ENCODE results near the gene TYROBP.
"Not testable (repeated sequence)": the region's sequence is repeated elsewhere in the genome, so short reads cannot be mapped to it uniquely, and the experiment has no call there.

Gene TYROBP

DNA sequence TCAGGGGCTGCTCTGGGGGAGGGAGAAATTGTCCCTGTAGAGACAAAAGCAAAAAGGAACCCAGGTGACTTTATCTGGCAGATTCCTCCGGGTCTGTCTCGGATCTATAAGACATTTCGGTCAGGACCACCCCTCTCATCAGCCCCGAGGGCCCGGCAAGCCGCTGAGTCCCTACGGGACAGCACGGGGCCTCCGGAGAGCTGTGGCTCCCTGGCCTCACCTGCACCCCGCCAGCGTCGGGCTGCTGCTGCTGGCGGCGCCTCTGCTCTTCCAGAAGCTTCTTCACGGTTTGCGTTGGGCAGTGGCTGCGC lies 9.6 kb downstream of the TYROBP start:
- ChIA-PET CTCF (no interaction called here), POLR2A (no interaction called here)
- DNase-seq (ENCODE audit: extremely low spot score) = no peak
- TF ChIP-seq HDGF (IDR thresholded peaks at IDR 0.05; ENCODE audit: borderline replicate concordance) = no peak
- TF ChIP-seq ELF4 (IDR thresholded peaks at IDR 0.05) = no peak
- no peak for TF ChIP-seq LEF1 (IDR thresholded peaks at IDR 0.05; ENCODE audit: borderline replicate concordance)
- TF ChIP-seq BHLHE40 (IDR thresholded peaks at IDR 0.05; ENCODE audit: borderline replicate concordance) = no peak
- TF ChIP-seq L3MBTL2 (conservative IDR thresholded peaks at IDR 0.05) = no peak
- TF ChIP-seq, protein P1, sequence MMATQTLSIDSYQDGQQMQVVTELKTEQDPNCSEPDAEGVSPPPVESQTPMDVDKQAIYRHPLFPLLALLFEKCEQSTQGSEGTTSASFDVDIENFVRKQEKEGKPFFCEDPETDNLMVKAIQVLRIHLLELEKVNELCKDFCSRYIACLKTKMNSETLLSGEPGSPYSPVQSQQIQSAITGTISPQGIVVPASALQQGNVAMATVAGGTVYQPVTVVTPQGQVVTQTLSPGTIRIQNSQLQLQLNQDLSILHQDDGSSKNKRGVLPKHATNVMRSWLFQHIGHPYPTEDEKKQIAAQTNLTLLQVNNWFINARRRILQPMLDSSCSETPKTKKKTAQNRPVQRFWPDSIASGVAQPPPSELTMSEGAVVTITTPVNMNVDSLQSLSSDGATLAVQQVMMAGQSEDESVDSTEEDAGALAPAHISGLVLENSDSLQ (IDR thresholded peaks at IDR 0.05) = no peak
- no peak for TF ChIP-seq FOXM1 (IDR thresholded peaks at IDR 0.05; ENCODE audit: borderline replicate concordance)
- no peak for TF ChIP-seq ZNF384 (IDR thresholded peaks at IDR 0.05)
- TF ChIP-seq ARNT (IDR thresholded peaks at IDR 0.05) = no peak
- TF ChIP-seq SP1 (IDR thresholded peaks at IDR 0.05) = no peak
- TF ChIP-seq SUZ12 (IDR thresholded peaks at IDR 0.05) = no peak
- TF ChIP-seq FOXA1 (IDR thresholded peaks at IDR 0.05) = no peak
- no peak for TF ChIP-seq TARDBP (IDR thresholded peaks at IDR 0.05)
- TF ChIP-seq FOXK2 (IDR thresholded peaks at IDR 0.05) = no peak
- no peak for TF ChIP-seq NFRKB (IDR thresholded peaks at IDR 0.05)
- no peak for TF ChIP-seq CTBP1 (IDR thresholded peaks at IDR 0.05; ENCODE audit: borderline replicate concordance)

DNA sequence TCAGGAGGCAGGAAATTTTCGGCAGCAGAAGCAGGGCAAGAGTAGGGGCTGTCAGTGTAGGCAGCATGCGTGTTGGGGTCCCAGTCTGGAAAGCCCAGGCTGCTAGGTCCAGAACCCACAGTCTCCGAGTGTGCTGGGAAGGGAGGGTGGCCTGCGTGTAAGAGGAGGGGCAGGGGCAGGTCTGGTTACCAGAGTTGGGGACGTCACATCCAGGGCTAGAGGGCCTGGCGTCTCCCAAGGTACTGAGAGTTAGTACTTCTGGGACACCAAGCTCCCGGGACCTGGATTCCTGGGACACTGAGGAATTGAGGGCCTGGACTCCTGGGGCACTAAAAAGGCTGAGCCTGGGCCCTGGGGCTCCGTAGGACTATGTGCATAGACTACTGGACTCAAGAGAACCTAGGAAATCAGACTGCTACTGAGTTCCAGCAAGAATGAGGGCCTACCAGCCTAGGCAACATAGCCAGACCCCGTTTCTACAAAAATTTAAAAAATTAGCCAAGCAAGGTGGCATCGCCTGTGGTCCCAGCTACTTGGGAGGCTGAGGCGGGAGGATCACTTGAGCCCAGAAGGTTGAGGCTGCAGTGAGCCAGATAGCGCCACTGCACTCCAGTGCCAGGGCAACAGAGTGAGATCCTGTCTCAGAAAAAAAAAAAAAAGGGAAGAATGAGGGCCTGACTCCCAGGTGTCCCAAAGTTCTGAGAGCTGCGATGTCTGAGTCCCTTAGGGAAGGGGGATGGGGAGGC lies 10.2 kb downstream of the TYROBP start:
- CTCF ChIA-PET = no interaction called here
- TF ChIP-seq FOXK2 (IDR thresholded peaks at IDR 0.05) = no peak
- POLR2A ChIA-PET = no interaction called here
- DNase-seq (ENCODE audit: extremely low spot score) = no peak

DNA sequence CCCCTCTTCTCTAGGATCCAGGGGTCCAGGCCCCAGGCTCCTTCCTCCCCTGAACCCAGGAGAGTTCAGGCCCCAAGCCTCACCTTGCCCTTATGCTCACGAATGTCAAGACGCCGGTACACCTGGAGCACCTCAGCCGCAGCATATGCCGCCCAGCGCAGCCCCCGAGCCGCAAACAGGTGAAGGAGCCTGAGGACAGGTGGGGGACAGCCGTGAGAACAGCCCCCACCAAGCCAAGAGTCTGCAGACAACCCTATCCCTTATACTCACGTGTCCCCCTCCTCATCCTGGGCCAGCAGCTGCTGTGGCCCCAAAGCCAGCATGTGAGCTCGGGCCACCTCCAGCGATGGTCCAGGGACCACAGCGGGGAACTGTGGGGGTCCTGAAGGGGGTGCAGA lies 11.5 kb downstream of the TYROBP start:
- ChIA-PET CTCF (interaction anchor here (0.6 kb wide), 1 partner anchor 13 kb away, joined by 3 read pairs; no protein-coding TSS in a partner anchor), POLR2A (no interaction called here)
- no peak for TF ChIP-seq LEF1 (IDR thresholded peaks at IDR 0.05; ENCODE audit: borderline replicate concordance)

DNA sequence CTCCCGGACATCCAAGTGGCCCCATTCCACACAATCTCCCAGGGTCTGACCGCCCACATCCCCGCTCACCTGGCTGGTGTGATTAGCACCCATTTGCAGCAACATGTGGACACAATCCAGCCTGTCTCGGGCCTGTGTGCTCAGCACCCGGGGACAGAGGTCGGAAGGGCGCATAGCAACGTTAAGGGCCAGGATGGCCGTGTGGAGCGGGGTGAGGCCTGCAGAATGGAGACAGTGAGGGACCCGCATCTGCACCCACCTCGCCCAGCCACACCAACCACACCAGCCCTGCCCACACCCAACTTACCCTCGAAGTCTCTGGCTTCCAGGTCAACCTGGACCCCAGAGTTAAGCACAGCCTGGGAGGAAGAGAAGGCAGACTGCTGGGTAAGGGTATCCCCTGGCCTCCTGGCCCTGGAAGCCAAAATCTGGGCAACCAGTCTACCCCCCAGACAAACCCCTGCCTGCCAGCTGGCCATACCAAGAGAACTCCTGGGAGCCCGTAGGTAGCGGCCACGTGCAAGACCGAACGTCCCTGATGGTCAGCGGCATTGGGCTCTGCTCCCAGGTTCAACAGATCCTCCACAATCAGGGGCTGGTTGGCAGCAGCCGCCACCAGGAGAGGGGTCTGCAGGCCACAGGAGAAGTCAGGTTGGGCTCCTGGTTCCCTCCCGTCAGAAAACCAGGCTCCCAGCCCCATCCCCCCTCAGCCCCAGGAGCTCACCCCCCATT lies 12.0 kb downstream of the TYROBP start:
- ChIA-PET POLR2A (no interaction called here), CTCF (no interaction called here)
- TF ChIP-seq NFRKB (IDR thresholded peaks at IDR 0.05) = no peak
- TF ChIP-seq LEF1 (IDR thresholded peaks at IDR 0.05; ENCODE audit: borderline replicate concordance) = no peak
- no peak for TF ChIP-seq ZNF384 (IDR thresholded peaks at IDR 0.05)
- TF ChIP-seq FOXM1 (IDR thresholded peaks at IDR 0.05; ENCODE audit: borderline replicate concordance) = no peak
- no peak for TF ChIP-seq SUZ12 (IDR thresholded peaks at IDR 0.05)
- DNase-seq (ENCODE audit: extremely low spot score) = no peak

More for the DNA sequence above, 11.5 kb downstream of the TYROBP start:
- no peak for DNase-seq (ENCODE audit: extremely low spot score)

DNA sequence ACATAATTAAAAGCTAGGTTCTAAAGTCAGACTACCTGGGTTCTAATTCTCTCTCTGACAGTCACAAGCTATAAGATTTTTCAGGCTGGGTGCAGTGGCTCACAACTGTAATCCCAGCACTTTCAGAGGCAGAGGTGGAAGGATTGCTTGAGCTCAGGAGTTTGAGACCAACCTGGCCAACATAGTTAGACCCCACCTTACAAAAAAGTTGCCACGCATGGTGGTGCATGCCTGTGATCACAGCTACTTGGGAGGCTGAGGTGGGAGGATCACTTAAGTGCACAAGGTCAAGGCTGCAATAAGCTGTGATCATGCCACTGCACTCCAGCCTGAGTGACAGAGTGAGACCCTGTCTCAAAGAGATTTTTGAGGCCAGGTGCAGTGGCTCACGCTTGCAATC lies 13.8 kb downstream of the TYROBP start:
- no peak for TF ChIP-seq LEF1 (IDR thresholded peaks at IDR 0.05; ENCODE audit: borderline replicate concordance)
- TF ChIP-seq ARNT (IDR thresholded peaks at IDR 0.05) = no peak
- TF ChIP-seq SUZ12 (IDR thresholded peaks at IDR 0.05) = no peak
- TF ChIP-seq ELF4 (IDR thresholded peaks at IDR 0.05) = no peak
- no peak for TF ChIP-seq HDGF (IDR thresholded peaks at IDR 0.05; ENCODE audit: borderline replicate concordance)
- no peak for TF ChIP-seq FOXA1 (IDR thresholded peaks at IDR 0.05)
- no peak for TF ChIP-seq FOXM1 (IDR thresholded peaks at IDR 0.05; ENCODE audit: borderline replicate concordance)
- TF ChIP-seq TARDBP (IDR thresholded peaks at IDR 0.05) = no peak
- TF ChIP-seq NFRKB (IDR thresholded peaks at IDR 0.05) = no peak
- no peak for TF ChIP-seq SP1 (IDR thresholded peaks at IDR 0.05)
- TF ChIP-seq L3MBTL2 (conservative IDR thresholded peaks at IDR 0.05) = no peak
- TF ChIP-seq ZNF384 (IDR thresholded peaks at IDR 0.05) = no peak
- no peak for TF ChIP-seq FOXK2 (IDR thresholded peaks at IDR 0.05)
- TF ChIP-seq, protein P1 (IDR thresholded peaks at IDR 0.05) = no peak
- no peak for TF ChIP-seq BHLHE40 (IDR thresholded peaks at IDR 0.05; ENCODE audit: borderline replicate concordance)
- no peak for TF ChIP-seq CTBP1 (IDR thresholded peaks at IDR 0.05; ENCODE audit: borderline replicate concordance)
- CTCF ChIA-PET = interaction anchor here (0.6 kb wide), 1 partner anchor 37 kb away, joined by 3 read pairs; no protein-coding TSS in a partner anchor
- DNase-seq (ENCODE audit: extremely low spot score) = no peak
- POLR2A ChIA-PET = no interaction called here

DNA sequence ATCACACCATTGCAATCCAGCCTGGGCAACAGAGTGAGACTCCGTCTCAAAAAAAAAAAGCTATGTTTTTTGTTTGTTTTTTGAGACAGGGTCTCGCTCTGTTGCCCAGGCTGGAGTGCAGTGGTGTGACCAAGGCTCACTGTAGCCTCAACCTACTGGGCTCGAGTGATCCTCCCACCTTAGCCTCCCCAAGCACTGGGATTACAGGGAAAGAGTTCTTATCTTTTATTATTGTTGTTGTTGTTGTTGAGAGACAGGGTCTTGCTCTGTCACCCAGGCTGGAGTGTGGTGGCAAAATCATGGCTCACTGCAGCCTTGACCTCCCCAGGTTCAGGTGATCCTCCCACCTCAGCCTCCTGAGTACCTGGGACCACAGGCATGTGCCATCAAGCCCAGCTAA lies 16.3 kb downstream of the TYROBP start:
- CTCF ChIA-PET = interaction anchor here (0.6 kb wide), 1 partner anchor 29 kb away, joined by 3 read pairs; no protein-coding TSS in a partner anchor
- POLR2A ChIA-PET = not testable (repeated sequence)

DNA sequence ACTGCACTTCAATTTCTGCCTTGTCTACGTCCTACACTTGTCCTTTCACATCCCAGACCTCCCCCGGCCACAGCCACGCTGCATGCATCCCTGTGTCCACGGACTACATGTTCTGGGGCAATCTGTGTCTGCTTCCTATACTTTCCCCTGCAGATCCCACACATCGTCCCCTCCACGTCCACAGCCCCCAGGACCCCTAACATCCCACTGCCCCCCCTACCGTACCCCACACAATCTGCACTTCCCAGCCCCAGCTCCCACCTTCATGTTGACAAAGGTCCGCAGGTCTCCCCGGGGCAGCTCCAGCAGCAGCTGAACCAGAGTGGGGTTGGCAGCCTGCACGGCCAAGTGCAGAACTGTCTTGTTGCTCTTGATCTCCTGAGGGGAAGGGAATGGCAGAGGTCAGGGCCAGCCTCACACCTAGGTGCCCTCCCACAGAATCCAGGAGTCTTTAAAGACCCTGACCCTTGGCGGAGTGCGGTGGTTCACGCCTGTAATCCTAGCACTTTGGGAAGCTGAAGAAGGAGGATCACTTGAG lies 17.9 kb downstream of the TYROBP start:
- TF ChIP-seq FOXM1 (IDR thresholded peaks at IDR 0.05; ENCODE audit: borderline replicate concordance) (no peak), ZNF384 (IDR thresholded peaks at IDR 0.05) (no peak)
- ChIA-PET POLR2A (interaction anchor here (0.8 to 1.3 kb wide), 2 partner anchors 11 to 41 kb away, joined by 3 read pairs; no protein-coding TSS in a partner anchor), CTCF (no interaction called here)
- no peak for DNase-seq (ENCODE audit: extremely low spot score)

More for the DNA sequence above, 16.3 kb downstream of the TYROBP start:
- DNase-seq (ENCODE audit: extremely low spot score) = not testable (repeated sequence)
